ENCODE results near the gene PAGR1. TPM values are rescaled to one million over a fixed set of nuclear protein-coding genes. Genes with fewer than 3 reads are reported as not detected.

PAGR1 gene
- total and polyA plus RNA-seq, 2 of the 13 experiments (the other 11 are each of a cell fraction or from before 2014, with no cell fraction given): 9.8 to 66.4 TPM

DNA sequence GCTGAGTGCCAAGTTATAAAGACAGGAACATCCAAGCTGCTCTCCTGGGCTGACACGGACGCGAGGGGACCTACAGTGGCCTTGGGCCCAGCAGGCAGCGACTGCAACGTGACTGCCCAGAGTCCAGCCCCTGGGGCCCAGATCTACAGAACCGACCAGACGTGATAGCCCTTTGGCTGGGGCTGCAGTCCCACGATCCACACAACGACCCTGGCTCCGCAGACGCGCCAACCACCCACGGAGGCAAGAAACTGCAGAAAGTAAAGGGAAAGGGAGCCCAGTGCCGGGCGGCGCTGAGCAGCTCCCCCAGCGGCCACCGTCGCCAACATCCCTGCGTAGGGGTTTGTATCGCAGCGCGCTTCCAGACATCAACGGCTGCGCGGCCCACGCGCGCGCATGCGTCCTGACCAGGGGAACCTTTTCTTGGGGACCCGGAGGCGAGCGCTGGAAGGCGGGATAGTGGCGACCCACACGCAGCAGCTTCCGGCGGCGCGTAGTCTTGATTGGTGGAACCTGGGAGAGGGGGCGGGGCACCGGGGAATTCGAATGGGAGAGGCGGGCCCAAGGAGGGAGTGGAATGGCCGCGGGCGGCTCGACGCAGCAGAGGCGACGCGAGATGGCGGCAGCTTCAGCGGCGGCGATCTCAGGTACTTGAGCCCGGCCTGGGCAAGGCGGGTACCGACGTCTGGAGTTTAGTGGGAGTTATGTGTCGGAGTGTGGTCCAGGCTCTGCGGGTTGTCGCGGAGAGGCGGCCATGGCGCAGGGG, 25.6 kb upstream of the PAGR1 start, which contains the start of gene KIF22 (continued):
- TF ChIP-seq, protein P1, sequence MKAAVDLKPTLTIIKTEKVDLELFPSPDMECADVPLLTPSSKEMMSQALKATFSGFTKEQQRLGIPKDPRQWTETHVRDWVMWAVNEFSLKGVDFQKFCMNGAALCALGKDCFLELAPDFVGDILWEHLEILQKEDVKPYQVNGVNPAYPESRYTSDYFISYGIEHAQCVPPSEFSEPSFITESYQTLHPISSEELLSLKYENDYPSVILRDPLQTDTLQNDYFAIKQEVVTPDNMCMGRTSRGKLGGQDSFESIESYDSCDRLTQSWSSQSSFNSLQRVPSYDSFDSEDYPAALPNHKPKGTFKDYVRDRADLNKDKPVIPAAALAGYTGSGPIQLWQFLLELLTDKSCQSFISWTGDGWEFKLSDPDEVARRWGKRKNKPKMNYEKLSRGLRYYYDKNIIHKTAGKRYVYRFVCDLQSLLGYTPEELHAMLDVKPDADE (CRISPR knock-in tag; IDR thresholded peaks at IDR 0.05): no peak; the same call in 1 of the 2 replicates
- no peak for TF ChIP-seq ZNF34 (CRISPR knock-in tag; IDR thresholded peaks at IDR 0.05; ENCODE audit: borderline replicate concordance)
- TF ChIP-seq MTERF4 (CRISPR knock-in tag; IDR thresholded peaks at IDR 0.05): peak; percentile 29; the same call in 1 of the 2 replicates
- peak; percentile 74; the same call in 1 of the 2 replicates for TF ChIP-seq SNAPC2 (CRISPR knock-in tag; IDR thresholded peaks at IDR 0.05)
- no peak for TF ChIP-seq FOXP1 (IDR thresholded peaks at IDR 0.05)
- peak; percentile 28; the same call in 1 of the 2 replicates for TF ChIP-seq FOXP1 (CRISPR knock-in tag; IDR thresholded peaks at IDR 0.05)
- 0 out of 2 replicates have a peak, but pooled peaks have one; percentile 46 for TF ChIP-seq RCOR2 (CRISPR knock-in tag; IDR thresholded peaks at IDR 0.05)
- TF ChIP-seq ZNF10 (CRISPR knock-in tag; IDR thresholded peaks at IDR 0.05; ENCODE audit: borderline replicate concordance, low read depth): no peak
- peak; percentile 77 for TF ChIP-seq ZNF160 (CRISPR knock-in tag; IDR thresholded peaks at IDR 0.05)
- TF ChIP-seq KAT8 (CRISPR knock-in tag; IDR thresholded peaks at IDR 0.05): peak; percentile 96
- TF ChIP-seq ZNF83 (CRISPR knock-in tag; IDR thresholded peaks at IDR 0.05; ENCODE audit: borderline replicate concordance): peak; percentile 87; the same call in 1 of the 2 replicates
- TF ChIP-seq SPEN (CRISPR knock-in tag; IDR thresholded peaks at IDR 0.05; ENCODE audit: low read depth): peak; percentile 90; the same call in 1 of the 2 replicates
- peak; percentile 97 for TF ChIP-seq CTCF (CRISPR knock-in tag; IDR thresholded peaks at IDR 0.05)
- TF ChIP-seq MTA1 (CRISPR knock-in tag; IDR thresholded peaks at IDR 0.05; ENCODE audit: borderline replicate concordance): peak; percentile 96
- TF ChIP-seq, protein P2, sequence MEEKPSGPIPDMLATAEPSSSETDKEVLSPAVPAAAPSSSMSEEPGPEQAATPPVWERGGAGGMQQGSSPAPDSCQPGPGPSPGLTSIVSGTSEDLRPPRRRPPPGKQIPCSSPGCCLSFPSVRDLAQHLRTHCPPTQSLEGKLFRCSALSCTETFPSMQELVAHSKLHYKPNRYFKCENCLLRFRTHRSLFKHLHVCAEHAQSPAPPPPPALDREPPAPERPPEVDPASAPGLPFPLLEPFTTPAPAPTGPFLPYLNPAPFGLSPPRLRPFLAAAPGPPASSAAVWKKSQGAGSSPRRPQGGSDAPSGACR (CRISPR knock-in tag; IDR thresholded peaks at IDR 0.05): peak; percentile 65; the same call in 1 of the 2 replicates
- peak; percentile 93 for TF ChIP-seq NR2C2 (CRISPR knock-in tag; IDR thresholded peaks at IDR 0.05; ENCODE audit: borderline replicate concordance)
- 0 out of 2 replicates have a peak, but pooled peaks have one; percentile 25 for TF ChIP-seq ZNF367 (CRISPR knock-in tag; IDR thresholded peaks at IDR 0.05; ENCODE audit: borderline replicate concordance)
- TF ChIP-seq ZNF766 (CRISPR knock-in tag; IDR thresholded peaks at IDR 0.05; ENCODE audit: borderline replicate concordance): 0 out of 2 replicates have a peak, but pooled peaks have one; percentile 20
- peak; percentile 93; the same call in 1 of the 2 replicates for TF ChIP-seq THAP9 (CRISPR knock-in tag; IDR thresholded peaks at IDR 0.05; ENCODE audit: borderline replicate concordance)
- TF ChIP-seq RELA (CRISPR knock-in tag; IDR thresholded peaks at IDR 0.05): peak; percentile 95; the same call in 1 of the 2 replicates
- TF ChIP-seq SRF (IDR thresholded peaks at IDR 0.05; ENCODE audit: low read depth, low read length): peak; percentile 48; the same call in 1 of the 2 replicates

Measured in HepG2 (cell line).